H1 (cell line): ENCODE measurements around the gene TBX21. TPM values are rescaled to one million over a fixed set of nuclear protein-coding genes. Genes with fewer than 3 reads are reported as not detected.

Source experiments
- CTCF ChIA-PET: fragments of 300-600 bp; sonication (Branson Sonifier 250); formaldehyde crosslinking; loops from one replicate; lab custom pipeline; 2021; ENCODE audit not compliant: partially characterized antibody; lab: Charles Lee
- POLR2A ChIA-PET: fragments of 300-600 bp; sonication (Branson Sonifier 250); formaldehyde crosslinking; loops from one replicate; lab custom pipeline; 2021; ENCODE audit warnings: inconsistent platforms; ENCODE audit not compliant: partially characterized antibody; lab: Charles Lee
- DNase-seq, 2 experiments: peaks; one replicate each; pipeline versions ENCODE4 v3.0.0 to v3.0.0-alpha.2; 2010 to 2022; ENCODE audit warnings: low spot score in 2 of 2, low read depth in 1 of 2, mixed read lengths in 1 of 2
- FAIRE-seq: peaks from 2 replicates; lab custom pipeline; 2011; peaks lifted over from hg19 to GRCh38; lab: Jason Lieb, UNC
- H2AFZ ChIP-seq: 2 replicates; pipeline ENCODE4 v1.8.1; 2012; ENCODE audit warnings: low read length, inconsistent platforms
- H2AK5ac ChIP-seq: 2 replicates; pipeline ENCODE4 v1.6.1; 2013; ENCODE audit warnings: low read depth, low read length
- H2BK120ac ChIP-seq: replicated peaks from 2 replicates; pipeline ENCODE3; 2013; ENCODE audit warnings: low read depth, low read length, inconsistent platforms
- H2BK12ac ChIP-seq: 2 replicates; pipeline ENCODE4 v1.6.1; 2013; ENCODE audit warnings: low read depth, low read length
- H2BK15ac ChIP-seq: 2 replicates; pipeline ENCODE4 v1.6.1; 2013; ENCODE audit warnings: low read length
- H2BK20ac ChIP-seq: 2 replicates; pipeline ENCODE4 v1.6.1; 2013; ENCODE audit warnings: low read length
- H2BK5ac ChIP-seq: 2 replicates; pipeline ENCODE4 v1.6.1; 2013; ENCODE audit warnings: low read depth, low read length
- H3K14ac ChIP-seq: 2 replicates; pipeline ENCODE4 v1.6.1; 2013; ENCODE audit warnings: inconsistent platforms; ENCODE audit not compliant: insufficient read length
- H3K18ac ChIP-seq: 2 replicates; pipeline ENCODE4 v1.6.1; 2013; ENCODE audit warnings: low read length; ENCODE audit errors: extremely low read depth
- H3K23ac ChIP-seq: 2 replicates; pipeline ENCODE4 v1.6.1; 2013; ENCODE audit warnings: inconsistent platforms; ENCODE audit not compliant: insufficient read length
- H3K23me2 ChIP-seq: 2 replicates; pipeline ENCODE4 v1.6.1; 2013; ENCODE audit warnings: low read depth, low read length
- H3K27ac ChIP-seq: 2 replicates; pipeline ENCODE4 v1.6.1; 2011; ENCODE audit warnings: low read depth, low read length, inconsistent platforms
- H3K27me3 ChIP-seq, 4 experiments: replicated peaks in 1 of 4; 1 replicate in 1 of 4; 2 replicates in 3 of 4; pipeline versions ENCODE4 v1.6.1 to v1.8.1; 2011 to 2013; ENCODE audit warnings: low read length in 3 of 4, mild to moderate bottlenecking in 3 of 4, inconsistent platforms in 2 of 4, mixed read lengths in 2 of 4, moderate library complexity in 1 of 4; ENCODE audit not compliant: control insufficient read depth in 3 of 4, insufficient read depth in 3 of 4; ENCODE audit errors: extremely low read depth in 1 of 4
- H3K36me3 ChIP-seq, 4 experiments: 2 replicates each; pipeline versions ENCODE4 v1.6.1 to v1.8.1; 2011 to 2013; ENCODE audit warnings: mild to moderate bottlenecking in 4 of 4, low read length in 3 of 4, moderate library complexity in 2 of 4, control low read depth in 1 of 4, inconsistent platforms in 1 of 4; ENCODE audit not compliant: insufficient read depth in 4 of 4, control insufficient read depth in 2 of 4
- H3K4ac ChIP-seq: replicated peaks from 2 replicates; pipeline ENCODE3; 2013; ENCODE audit warnings: low read length, low read depth, mixed read lengths, inconsistent platforms; ENCODE audit not compliant: insufficient read length
- H3K4me1 ChIP-seq, 4 experiments: replicated peaks in 1 of 4; 1 replicate in 1 of 4; 2 replicates in 3 of 4; pipeline versions ENCODE4 v1.6.1 to v1.8.1; 2011 to 2013; ENCODE audit warnings: low read length in 3 of 4, inconsistent platforms in 2 of 4, mixed read lengths in 1 of 4; ENCODE audit not compliant: insufficient read depth in 4 of 4, control insufficient read depth in 3 of 4
- H3K4me2 ChIP-seq, 2 experiments: 2 replicates each; pipeline versions ENCODE4 v1.6.1 to v1.8.1; 2011 to 2013; ENCODE audit warnings: low read depth in 2 of 2, low read length in 2 of 2, control low read depth in 1 of 2, inconsistent platforms in 1 of 2, mild to moderate bottlenecking in 1 of 2; ENCODE audit not compliant: insufficient read depth in 1 of 2
- H3K4me3 ChIP-seq, 4 experiments: fragments of 200-600, 300-600 bp in 1 of 4; sonication (generic), shearing (Covaris generic), sonication (Bioruptor Twin) in 1 of 4; 2 replicates each; pipeline versions ENCODE4 v1.5.1 to v1.8.1; 2011 to 2016; ENCODE audit warnings: low read length in 4 of 4, low read depth in 3 of 4, control low read depth in 2 of 4, inconsistent platforms in 2 of 4, mild to moderate bottlenecking in 2 of 4, mixed read lengths in 1 of 4, moderate library complexity in 1 of 4; ENCODE audit not compliant: insufficient read depth in 2 of 4; ENCODE audit errors: extremely low read depth in 1 of 4
- H3K56ac ChIP-seq: replicated peaks from 2 replicates; pipeline ENCODE3; 2013; ENCODE audit warnings: low read depth, mild to moderate bottlenecking, mixed read lengths, low read length, inconsistent platforms; ENCODE audit not compliant: insufficient read length
- H3K79me1 ChIP-seq: 2 replicates; pipeline ENCODE4 v1.6.1; 2013; ENCODE audit warnings: low read depth, low read length, control low read depth
- H3K79me2 ChIP-seq, 2 experiments: 2 replicates each; pipeline versions ENCODE4 v1.6.1 to v1.8.1; 2012 to 2013; ENCODE audit warnings: low read length in 2 of 2, mild to moderate bottlenecking in 2 of 2, inconsistent platforms in 1 of 2; ENCODE audit not compliant: insufficient read depth in 2 of 2, control insufficient read depth in 1 of 2
- H3K9ac ChIP-seq, 4 experiments: replicated peaks in 1 of 4; 1 replicate in 1 of 4; 2 replicates in 3 of 4; pipeline versions ENCODE4 v1.6.1 to v1.8.1; 2011 to 2013; ENCODE audit warnings: low read depth in 3 of 4, low read length in 3 of 4, control low read depth in 2 of 4, mild to moderate bottlenecking in 2 of 4, moderate library complexity in 2 of 4, inconsistent platforms in 1 of 4; ENCODE audit errors: extremely low read depth in 1 of 4
- H3K9me3 ChIP-seq, 2 experiments: 2 replicates each; pipeline versions ENCODE4 v1.6.1 to v1.8.1; 2012 to 2013; ENCODE audit warnings: mild to moderate bottlenecking in 2 of 2, moderate library complexity in 2 of 2, control low read depth in 1 of 2, inconsistent platforms in 1 of 2, low read depth in 1 of 2, low read length in 1 of 2, mixed read lengths in 1 of 2; ENCODE audit not compliant: insufficient read depth in 2 of 2
- H4K20me1 ChIP-seq, 2 experiments: replicated peaks in 1 of 2; 2 replicates each; pipeline versions ENCODE3 to v1.8.1; 2011 to 2013; ENCODE audit warnings: inconsistent platforms in 2 of 2, low read length in 2 of 2, mild to moderate bottlenecking in 1 of 2; ENCODE audit not compliant: insufficient read depth in 2 of 2, control insufficient read depth in 1 of 2
- H4K5ac ChIP-seq: 2 replicates; pipeline ENCODE4 v1.6.1; 2013; ENCODE audit warnings: low read length, low read depth, mixed read lengths, inconsistent platforms; ENCODE audit not compliant: insufficient read length
- H4K8ac ChIP-seq: 2 replicates; pipeline ENCODE4 v1.8.0; 2013; ENCODE audit warnings: mild to moderate bottlenecking, moderate library complexity, low read length, inconsistent platforms; ENCODE audit not compliant: insufficient read depth; ENCODE audit errors: extremely low read depth
- H4K91ac ChIP-seq: replicated peaks from 2 replicates; pipeline ENCODE3; 2013; ENCODE audit warnings: low read length, mixed read lengths, inconsistent platforms; ENCODE audit not compliant: insufficient read length
- ATF3 ChIP-seq: IDR thresholded peaks from 2 replicates; pipeline ENCODE4 v1.6.1; 2011; ENCODE audit warnings: low read depth, mild to moderate bottlenecking, low read length; ENCODE audit not compliant: insufficient read depth
- KDM5A ChIP-seq: fragments of 200-600 bp; IDR thresholded peaks from 2 replicates; pipeline ENCODE4 v1.7.1; 2012; ENCODE audit warnings: mild to moderate bottlenecking, low read length, inconsistent platforms, mixed read lengths
- PHF8 ChIP-seq: fragments of 200-600 bp; sonication (generic); conservative IDR thresholded peaks from 2 replicates; pipeline ENCODE4 v1.7.1; 2012; ENCODE audit warnings: low read depth, mild to moderate bottlenecking, inconsistent platforms, low read length, moderate library complexity
- POU5F1 ChIP-seq: IDR thresholded peaks from 2 replicates; pipeline ENCODE4 v1.6.1; 2011; ENCODE audit warnings: low read depth, mild to moderate bottlenecking, low read length, moderate library complexity
- SIX5 ChIP-seq: IDR thresholded peaks from 2 replicates; pipeline ENCODE4 v1.6.1; 2011; ENCODE audit warnings: mild to moderate bottlenecking, low read depth, low read length
- WGBS, 2 experiments: shearing (Covaris generic) in 1 of 2; methylation state at CpG; one replicate each; pipeline versions ENCODE4 v1.1.6 to v1.1.7; 2013 to 2015; ENCODE audit warnings: low lambda C conversion rate in 2 of 2, mixed read lengths in 2 of 2, inconsistent platforms in 1 of 2, low coverage in 1 of 2, missing lambda C conversion rate in 1 of 2; ENCODE audit not compliant: insufficient replicate concordance in 2 of 2, insufficient coverage in 1 of 2, insufficient read length in 1 of 2; ENCODE audit errors: extremely low coverage in 1 of 2, missing lambda C conversion rate in 1 of 2; 5-methylcytosine and 5-hydroxymethylcytosine counted together
- polyA plus RNA-seq, 7 experiments: library from polyadenylated mRNA; depleted of rRNA in 3 of 7; stranded (reverse) in 5 of 7; unstranded in 2 of 7; fragments of >200 nt in 5 of 7; fragments of 200-250 nt in 2 of 7; gene quantifications; 1 replicate in 5 of 7; 2 replicates in 1 of 7; 4 replicates in 1 of 7; pipeline versions ENCODE4 v1.2.1 to v1.2.3, GENCODE V29; 2011 to 2013; ENCODE audit warnings: missing spikeins in 2 of 7, mixed read lengths in 2 of 7
- total RNA-seq: library from RNA; stranded (reverse); fragmentation: NEBNext Ultra II Directional; extraction: Animal tissue kit (Norgen Biotek cat#: 25700); gene quantifications from 2 replicates; pipeline ENCODE4 v1.2.1, GENCODE V29; 2021
- TF ChIP-seq, protein P1 (sequence below): IDR thresholded peaks from 2 replicates; pipeline ENCODE4 v1.6.1; 2012; ENCODE audit warnings: low read length, inconsistent platforms

Gene TBX21
- total and polyA plus RNA-seq, 2 of the 8 experiments (the other 6 are each of a cell fraction or from before 2014, with no cell fraction given) = not detected

GRCh38 chr17:47757386-47757785 is 24.4 kb downstream of the TBX21 start:
- Histone ChIP-seq H3K4me1 (no peaks in the 10 kb centered on the region), H2BK120ac (no peak overlapping the region), H3K79me2 (no peaks in the 10 kb centered on the region), H4K20me1 (no peaks in the 10 kb centered on the region), H2BK5ac (no peak overlapping the region), H3K27me3 (no peaks in the 10 kb centered on the region), H4K91ac (no peak overlapping the region), H3K9me3 (no peaks in the 10 kb centered on the region), H3K23ac (no peak overlapping the region), H3K36me3 (no peaks in the 10 kb centered on the region), H4K8ac (no peak overlapping the region), H3K4me3 (no peak overlapping the region), H3K9ac (no peak overlapping the region), H3K4ac (no peak overlapping the region), H3K23me2 (no peaks in the 10 kb centered on the region), H4K5ac (no peak overlapping the region), H2BK15ac (no peak overlapping the region), H3K4me2 (no peak overlapping the region), H2BK12ac (no peak overlapping the region), H3K56ac (no peak overlapping the region), H3K27ac (no peak overlapping the region), H3K18ac (no peak overlapping the region), H3K14ac (no peak overlapping the region), H3K79me1 (no peaks in the 10 kb centered on the region), H2BK20ac (no peak overlapping the region), H2AFZ (no peak overlapping the region), H2AK5ac (no peak overlapping the region)
- TF ChIP-seq KDM5A (no peak), SIX5 (no peak), POU5F1 (no peak), PHF8 (no peak), ATF3 (no peak)
- TF ChIP-seq, protein P1, sequence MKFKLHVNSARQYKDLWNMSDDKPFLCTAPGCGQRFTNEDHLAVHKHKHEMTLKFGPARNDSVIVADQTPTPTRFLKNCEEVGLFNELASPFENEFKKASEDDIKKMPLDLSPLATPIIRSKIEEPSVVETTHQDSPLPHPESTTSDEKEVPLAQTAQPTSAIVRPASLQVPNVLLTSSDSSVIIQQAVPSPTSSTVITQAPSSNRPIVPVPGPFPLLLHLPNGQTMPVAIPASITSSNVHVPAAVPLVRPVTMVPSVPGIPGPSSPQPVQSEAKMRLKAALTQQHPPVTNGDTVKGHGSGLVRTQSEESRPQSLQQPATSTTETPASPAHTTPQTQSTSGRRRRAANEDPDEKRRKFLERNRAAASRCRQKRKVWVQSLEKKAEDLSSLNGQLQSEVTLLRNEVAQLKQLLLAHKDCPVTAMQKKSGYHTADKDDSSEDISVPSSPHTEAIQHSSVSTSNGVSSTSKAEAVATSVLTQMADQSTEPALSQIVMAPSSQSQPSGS = no peak
- CTCF ChIA-PET = interaction anchor here (1.1 to 4.6 kb wide), 2 partner anchors 15 to 19 kb away, joined by 3 to 26 read pairs; no protein-coding TSS in a partner anchor
- DNase-seq (no peak), FAIRE-seq (no peak)
- WGBS, 2 experiments = 67% methylated on average over 1 of the region's 1 CpG; no CpG with 5 or more reads in 1 of the 2 experiments
- POLR2A ChIA-PET = no interaction called here
